Epithelial cell of esophagus (primary cell): ENCODE data around the gene ITGBL1.

Experiments
- DNase-seq: peaks from one replicate; pipeline ENCODE4 v3.0.0; 2010; ENCODE audit warnings: low read depth
- H3K4me3 ChIP-seq: 2 replicates; pipeline ENCODE4 v1.5.1; 2011; ENCODE audit warnings: mild to moderate bottlenecking, low read length, control low read depth
- CTCF ChIP-seq: IDR thresholded peaks from 2 replicates; pipeline ENCODE4 v1.5.1; 2011; ENCODE audit warnings: low read depth, mild to moderate bottlenecking, low read length, control low read depth, inconsistent platforms; ENCODE audit not compliant: insufficient read depth; ENCODE audit errors: missing control alignments

The ITGBL1 gene

GRCh38 chr13:101739382-101740178 is 287.1 kb downstream of the ITGBL1 start:
- H3K4me3 ChIP-seq = no peak overlapping the region
- TF ChIP-seq CTCF = no peak
- no peak for DNase-seq

GRCh38 chr13:101746513-101746912 is 294.0 kb downstream of the ITGBL1 start:
- no peak overlapping the region for H3K4me3 ChIP-seq
- no peak for DNase-seq
- TF ChIP-seq CTCF = no peak

DNA sequence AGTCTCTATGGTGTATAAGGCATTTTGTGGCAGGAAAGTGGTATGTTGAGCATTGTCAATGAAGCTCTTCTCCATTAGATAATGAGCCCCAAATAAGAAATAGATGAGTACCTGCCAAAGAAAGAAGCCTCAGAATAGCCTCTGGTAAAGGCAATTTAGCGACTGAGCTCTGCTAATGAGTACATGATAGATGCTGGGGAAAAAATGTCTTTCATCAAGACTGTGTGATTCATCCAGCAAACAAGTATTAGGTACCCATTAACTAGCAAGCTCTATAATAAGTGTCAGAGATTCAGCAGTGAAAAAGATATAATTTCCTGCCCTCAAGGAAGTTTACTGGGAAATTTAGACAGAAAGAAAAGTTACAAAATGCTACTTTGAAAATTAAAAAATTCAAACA is 294.6 kb downstream of the ITGBL1 start:
- TF ChIP-seq CTCF = no peak
- no peak for DNase-seq
- H3K4me3 ChIP-seq = no peak overlapping the region

DNA sequence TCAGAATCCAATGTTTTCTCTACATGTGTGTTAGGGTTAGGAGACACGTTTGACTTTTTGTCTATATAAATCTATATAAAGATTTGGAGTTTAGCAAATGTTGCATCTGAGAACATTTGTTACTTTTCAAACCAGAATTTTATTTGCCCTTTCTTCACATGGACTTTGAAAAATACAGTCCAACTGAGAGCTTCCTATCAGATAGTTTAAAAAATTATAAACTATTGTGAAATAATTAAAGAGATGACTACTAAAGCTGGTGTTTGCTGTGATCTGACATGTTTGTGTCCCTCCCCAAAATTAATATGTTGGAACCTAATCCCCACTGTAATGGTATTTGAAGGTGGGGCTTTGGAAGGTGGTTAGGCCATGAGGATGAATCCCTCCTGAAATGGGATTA is 297.1 kb downstream of the ITGBL1 start:
- no peak for TF ChIP-seq CTCF
- no peak for DNase-seq

DNA sequence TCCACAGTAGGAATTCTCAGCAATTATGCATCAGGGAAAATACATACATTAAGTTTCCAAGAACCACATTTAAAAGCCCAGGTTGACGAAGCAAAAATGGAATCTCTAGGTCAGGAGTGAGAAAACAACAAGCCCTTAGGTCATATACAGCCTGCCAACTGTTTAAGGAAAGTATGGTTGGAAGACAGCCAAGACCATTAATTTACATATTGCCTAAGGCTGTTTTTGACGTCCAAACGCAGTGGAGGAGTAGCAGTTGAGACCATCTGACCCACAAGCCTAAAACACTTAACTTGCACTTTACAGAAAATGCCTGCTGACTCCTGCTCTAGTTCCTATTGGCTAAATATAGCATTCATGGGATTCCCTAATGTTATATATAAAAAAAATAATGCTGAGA is 299.0 kb downstream of the ITGBL1 start:
- no peak for TF ChIP-seq CTCF
- peak; percentile 75 for DNase-seq
- no peak overlapping the region for H3K4me3 ChIP-seq

More for the DNA sequence above, 297.1 kb downstream of the ITGBL1 start:
- no peak overlapping the region for H3K4me3 ChIP-seq

DNA sequence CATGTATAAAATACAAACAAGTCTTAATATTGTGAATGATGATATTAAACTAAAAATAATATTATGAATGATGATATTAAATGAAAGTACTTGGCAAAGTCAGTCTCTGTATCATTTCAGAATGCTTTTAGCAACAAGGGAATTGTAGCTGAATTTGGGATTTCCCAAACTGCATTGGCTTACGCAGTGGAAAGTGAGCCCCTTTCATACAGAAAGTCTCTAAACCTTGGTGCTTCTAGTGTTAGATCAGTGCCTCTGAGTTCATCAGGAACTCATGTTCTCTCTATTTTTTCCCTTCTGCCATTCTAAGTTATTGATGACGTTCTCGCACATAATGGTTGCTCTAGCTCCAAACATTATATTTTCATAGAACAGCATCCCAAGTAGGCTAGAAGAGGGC is 300.0 kb downstream of the ITGBL1 start:
- TF ChIP-seq CTCF = no peak

More for the DNA sequence above, 300.0 kb downstream of the ITGBL1 start:
- no peak for DNase-seq
- H3K4me3 ChIP-seq = no peak overlapping the region
